NCI-H2196 treated with DMSO at 0.1 percent for 48 hours (cell line): Measurements from ENCODE around the gene OSBPL1A.

Experiments used
- DNase-seq: peaks from one replicate; lab custom pipeline; 2025; ENCODE audit not compliant: unreplicated experiment; lab: John Stamatoyannopoulos, UW

Gene OSBPL1A

DNA sequence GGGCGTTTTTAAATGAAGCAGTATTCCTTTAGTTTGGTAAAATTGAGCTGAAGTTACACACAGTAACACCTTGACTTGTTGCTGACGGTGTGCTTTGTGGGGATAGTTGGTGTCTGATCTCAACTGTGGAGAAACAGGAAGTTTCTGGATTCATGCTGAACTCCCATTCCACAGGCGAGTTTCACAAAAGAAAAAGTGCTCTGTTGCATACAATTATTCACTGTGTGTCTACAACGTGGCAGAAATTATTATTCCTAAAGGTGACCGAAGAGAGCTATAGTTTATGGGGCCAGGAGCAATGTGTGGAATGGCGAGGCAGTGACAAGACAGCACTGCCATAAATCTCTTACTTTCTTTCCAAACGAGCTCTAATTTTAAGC, 259.2 kb downstream of the OSBPL1A start:
- no peak for DNase-seq

DNA sequence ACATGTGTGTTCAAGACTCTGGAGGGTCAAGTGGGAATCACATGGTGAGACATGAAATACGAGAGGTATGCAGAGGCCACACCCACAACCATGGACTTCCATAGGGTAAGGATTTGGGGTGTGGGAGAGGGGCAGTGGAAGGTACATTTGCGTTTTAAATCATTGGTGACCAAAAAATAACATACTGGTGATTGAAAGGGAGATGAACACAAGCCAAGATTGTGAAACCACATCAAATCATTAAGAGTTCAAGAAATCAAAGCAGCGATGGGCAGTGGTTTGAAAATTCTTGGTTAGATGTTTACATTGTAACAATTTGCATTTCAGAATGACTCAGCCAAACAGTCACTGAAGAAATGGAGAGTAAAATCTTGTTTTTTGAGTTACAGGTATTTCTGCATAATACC, 260.7 kb downstream of the OSBPL1A start:
- DNase-seq, result no peak

GRCh38 chr18:24130494-24130893, 267.1 kb downstream of the OSBPL1A start:
- no peak for DNase-seq

GRCh38 chr18:24128700-24129099, 268.9 kb downstream of the OSBPL1A start:
- no peak for DNase-seq

DNA sequence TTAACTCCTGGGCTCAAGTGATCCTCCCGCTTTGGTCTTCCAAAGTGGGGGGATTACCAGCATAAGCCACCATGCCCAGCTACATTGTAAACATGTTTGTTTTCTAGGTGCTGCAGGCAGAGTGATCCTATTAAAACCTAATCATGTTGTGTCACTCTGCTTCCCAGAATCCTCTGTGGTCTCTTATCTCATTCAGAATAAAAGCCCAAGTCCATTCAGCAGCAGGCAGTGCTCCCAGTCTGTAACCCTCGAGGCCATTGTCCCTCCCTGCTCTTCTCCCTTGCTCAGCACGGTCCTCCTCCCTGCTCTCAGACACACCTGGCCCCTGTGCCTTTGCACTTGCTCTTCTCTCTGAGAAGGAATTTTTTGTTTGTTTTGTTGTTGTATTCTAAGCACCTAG, 269.9 kb downstream of the OSBPL1A start:
- DNase-seq, result no peak

- no peak for DNase-seq
These were observed 271.3 kb downstream of the OSBPL1A start for GRCh38 chr18:24126155-24126961.

- no peak for DNase-seq
These were observed 276.0 kb downstream of the OSBPL1A start for GRCh38 chr18:24121625-24122024.

GRCh38 chr18:24120676-24121075, 276.9 kb downstream of the OSBPL1A start:
- DNase-seq, result no peak

DNA sequence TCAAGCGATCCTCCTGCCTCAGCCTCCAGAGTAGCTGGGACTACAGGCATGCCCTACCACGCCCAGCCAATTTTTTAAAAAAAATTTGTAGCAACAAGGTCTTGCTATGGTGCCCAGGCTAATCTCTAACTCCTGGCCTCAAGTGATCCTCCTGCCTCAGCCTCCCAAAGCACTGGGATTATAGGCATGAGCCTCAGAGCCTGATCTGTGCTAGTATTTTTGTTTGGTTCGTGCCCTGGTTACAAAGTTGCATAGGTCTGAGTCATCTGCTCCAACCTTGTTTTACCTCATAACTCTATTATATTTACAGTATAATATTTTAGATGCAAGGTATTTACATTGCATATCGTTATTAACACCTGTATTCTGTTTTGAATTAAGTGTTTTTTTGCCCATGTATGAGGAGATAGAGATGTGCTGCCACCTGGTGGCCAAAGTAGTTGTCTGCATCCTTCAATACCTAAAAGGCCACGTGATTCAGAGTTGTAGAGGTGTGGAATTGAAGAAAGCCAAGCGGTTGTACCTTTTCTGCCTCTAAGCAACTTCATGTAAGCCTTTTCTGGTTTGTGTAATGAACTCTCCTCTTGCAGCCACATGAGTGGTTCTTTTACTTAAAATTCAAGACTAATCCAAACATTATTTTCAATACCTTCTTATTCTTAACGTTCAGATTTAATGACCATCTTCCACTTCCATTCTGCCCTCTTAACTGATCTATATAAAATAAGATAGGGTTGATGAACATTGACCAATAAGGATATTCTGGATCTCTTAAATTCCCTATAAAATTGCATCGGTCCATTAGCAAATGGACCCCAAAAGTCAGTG, 278.7 kb downstream of the OSBPL1A start:
- peak; percentile 63 for DNase-seq

DNA sequence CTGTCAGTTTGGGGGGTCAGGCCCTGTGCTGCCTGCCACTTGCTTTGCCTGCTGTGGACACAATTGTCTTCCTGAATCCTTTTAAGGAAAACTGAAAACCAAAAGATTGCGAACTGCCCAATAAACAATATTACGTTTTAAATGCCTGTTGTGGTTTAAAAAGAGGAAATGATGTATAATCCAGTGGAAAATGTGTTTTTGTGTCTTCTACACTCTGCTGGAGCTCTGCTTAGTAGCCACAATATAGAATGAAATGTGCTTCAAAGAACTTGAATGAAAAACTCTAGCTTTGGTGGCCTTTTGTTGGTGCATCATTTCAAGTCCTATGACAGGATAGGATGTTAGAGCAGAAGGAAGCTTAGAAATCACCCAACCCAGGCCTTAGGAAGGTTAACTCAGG, 282.0 kb downstream of the OSBPL1A start:
- DNase-seq, result no peak

GRCh38 chr18:24114924-24115549, 282.6 kb downstream of the OSBPL1A start:
- no peak for DNase-seq

- no peak for DNase-seq
These were observed 284.6 kb downstream of the OSBPL1A start for GRCh38 chr18:24112874-24113615.

DNA sequence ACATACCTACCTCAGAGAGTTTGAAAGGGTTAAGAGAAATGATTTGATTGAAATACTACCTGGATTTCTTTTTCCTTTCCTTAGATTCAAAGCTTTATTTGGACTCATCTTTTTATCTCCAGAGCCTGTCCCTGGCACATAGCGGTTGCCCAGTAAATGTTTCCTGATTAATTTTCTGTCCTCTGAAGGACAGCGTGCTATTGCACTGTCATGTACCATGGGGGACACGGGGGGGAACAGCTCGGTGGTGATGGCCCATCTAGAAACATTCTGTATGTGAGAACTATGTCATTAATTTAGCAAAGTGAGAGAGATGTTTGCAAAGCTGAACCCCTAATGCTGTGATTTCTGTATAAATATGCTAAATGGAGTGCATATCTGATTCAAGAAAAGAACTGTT, 285.2 kb downstream of the OSBPL1A start:
- DNase-seq, result no peak
